HG02571 (cell line): ENCODE results near the gene SMC3.
A peak's percentile ranks its signal among the peaks of the same experiment; 100 is the strongest.

Source experiments
- ATAC-seq: cut with Tn5 transposase; IDR thresholded peaks from one replicate; pipeline ENCODE4 v1.9.1; 2021; ENCODE audit warnings: mild to moderate bottlenecking, moderate library complexity; ENCODE audit not compliant: unreplicated experiment

The SMC3 gene

GRCh38 chr10:110643035-110643652 lies 75.6 kb downstream of the SMC3 start:
- no peak for ATAC-seq

- no peak for ATAC-seq
These were observed 76.4 kb downstream of the SMC3 start, which contains the start of gene RBM20 for GRCh38 chr10:110643653-110644597. RBM20 (plus strand) TSS chr10:110644336; CDS start chr10:110644455, 119 bp downstream.

GRCh38 chr10:110644598-110645462 lies 77.3 kb downstream of the SMC3 start:
- ATAC-seq = no peak

- no peak for ATAC-seq
These were observed 79.1 kb downstream of the SMC3 start for GRCh38 chr10:110646417-110647135.

GRCh38 chr10:110647136-110647430 lies 79.6 kb downstream of the SMC3 start:
- no peak for ATAC-seq

GRCh38 chr10:110648692-110649346 lies 81.3 kb downstream of the SMC3 start:
- no peak for ATAC-seq

GRCh38 chr10:110649347-110650264 lies 82.1 kb downstream of the SMC3 start:
- ATAC-seq = no peak

GRCh38 chr10:110650265-110650668 lies 82.8 kb downstream of the SMC3 start:
- ATAC-seq = no peak

- peak; percentile 81 for ATAC-seq
These were observed 83.8 kb downstream of the SMC3 start for GRCh38 chr10:110651044-110651958.

GRCh38 chr10:110652475-110653118 lies 85.1 kb downstream of the SMC3 start:
- no peak for ATAC-seq
